OCI-LY1 (cell line): ENCODE data around the gene MAP1LC3A.

Source experiments
- H2AFZ ChIP-seq: fragments of 200-600 bp; sonication (generic), shearing (Covaris generic); 2 replicates; pipeline ENCODE4 v1.6.0; 2014; ENCODE audit warnings: antibody characterized with exemption, mild to moderate bottlenecking, low read length
- H3F3A ChIP-seq: fragments of 200-600 bp; sonication (generic), shearing (Covaris generic); 2 replicates; pipeline ENCODE4 v1.6.0; 2014; ENCODE audit warnings: mild to moderate bottlenecking, antibody characterized with exemption, low read length, moderate library complexity; ENCODE audit not compliant: insufficient read depth
- H3K27ac ChIP-seq: fragments of 200-600 bp; sonication (generic); 2 replicates; pipeline ENCODE4 v1.5.1; 2014; ENCODE audit warnings: low read length, mixed run types, mild to moderate bottlenecking, low read depth; ENCODE audit not compliant: poor library complexity, severe bottlenecking
- H3K27me3 ChIP-seq: fragments of 200-600 bp; sonication (generic); 2 replicates; pipeline ENCODE4 v1.6.0; 2014; ENCODE audit warnings: antibody characterized with exemption, mild to moderate bottlenecking, low read length, moderate library complexity; ENCODE audit not compliant: insufficient read depth
- H3K36me3 ChIP-seq: fragments of 200-600 bp; sonication (generic); 2 replicates; pipeline ENCODE4 v1.6.1; 2014; ENCODE audit warnings: mild to moderate bottlenecking, antibody characterized with exemption, low read length, moderate library complexity, mixed read lengths; ENCODE audit not compliant: insufficient read depth
- H3K4me1 ChIP-seq: fragments of 200-600 bp; sonication (generic); 2 replicates; pipeline ENCODE4 v1.5.1; 2014; ENCODE audit warnings: mild to moderate bottlenecking, low read length, moderate library complexity; ENCODE audit not compliant: insufficient read depth, severe bottlenecking
- H3K4me2 ChIP-seq: fragments of 200-600 bp; sonication (generic), shearing (Covaris generic); 2 replicates; pipeline ENCODE4 v1.6.1; 2014; ENCODE audit warnings: low read length
- H3K4me3 ChIP-seq: fragments of 200-600 bp; sonication (generic); 2 replicates; pipeline ENCODE4 v1.5.1; 2014; ENCODE audit warnings: low read length, low read depth, mild to moderate bottlenecking, mixed read lengths; ENCODE audit not compliant: poor library complexity, severe bottlenecking
- H3K79me2 ChIP-seq: fragments of 200-600 bp; shearing (Covaris generic); 2 replicates; pipeline ENCODE4 v1.6.1; 2016; ENCODE audit warnings: mixed run types, low read length, mixed read lengths; ENCODE audit not compliant: insufficient read depth
- H3K9ac ChIP-seq: fragments of 200-600 bp; sonication (generic), shearing (Covaris generic); 2 replicates; pipeline ENCODE4 v1.6.1; 2014; ENCODE audit warnings: mild to moderate bottlenecking, low read length, mixed read lengths
- H3K9me2 ChIP-seq: fragments of 200-600 bp; sonication (generic), shearing (Covaris generic); 2 replicates; pipeline ENCODE4 v1.6.1; 2014; ENCODE audit warnings: low read depth, mild to moderate bottlenecking, low read length, mixed read lengths
- H3K9me3 ChIP-seq: fragments of 200-600 bp; shearing (Covaris generic); 2 replicates; pipeline ENCODE4 v1.6.1; 2014; ENCODE audit warnings: low read length, mixed read lengths
- H4K20me1 ChIP-seq: fragments of 200-600 bp; sonication (generic), shearing (Covaris generic); 2 replicates; pipeline ENCODE4 v1.6.0; 2016; ENCODE audit warnings: mild to moderate bottlenecking, low read length; ENCODE audit not compliant: insufficient read depth
- CTCF ChIP-seq: fragments of 200-600 bp; sonication (generic), shearing (Covaris generic); IDR thresholded peaks from 2 replicates; pipeline ENCODE4 v1.5.1; 2017; ENCODE audit warnings: mild to moderate bottlenecking, antibody characterized with exemption, low read length, moderate library complexity, mixed read lengths
- EZH2 ChIP-seq: fragments of 200-600 bp; sonication (generic), shearing (Covaris generic); IDR thresholded peaks from 2 replicates; pipeline ENCODE4 v1.8.0; 2017; ENCODE audit warnings: borderline replicate concordance, mixed run types, mild to moderate bottlenecking, antibody characterized with exemption, low read length, moderate library complexity, mixed read lengths

MAP1LC3A gene

DNA sequence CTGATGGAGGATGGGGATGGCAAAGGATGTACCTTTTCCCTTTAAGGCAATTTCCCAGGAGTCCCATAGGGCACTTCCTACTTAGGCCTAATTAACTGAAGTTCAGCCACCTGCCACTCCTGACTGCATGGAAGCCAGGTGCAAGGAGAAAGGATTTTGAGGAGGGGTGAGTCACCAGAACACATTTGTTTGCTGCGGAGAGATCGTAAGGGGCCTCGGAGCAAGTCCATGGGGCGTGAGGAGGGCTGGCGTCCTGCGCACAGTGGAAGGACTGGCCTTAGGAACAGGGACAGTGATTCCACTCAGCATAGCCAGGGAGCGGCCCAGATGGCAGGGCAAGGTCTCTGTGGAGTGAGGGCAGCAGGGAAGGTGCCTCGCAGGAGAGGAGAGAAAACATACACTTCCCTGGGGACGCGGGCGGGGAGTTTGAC, 11.8 kb upstream of the MAP1LC3A start:
- no peaks in the 10 kb centered on the region for H3K9me3 ChIP-seq
- H3K9ac ChIP-seq: no peak overlapping the region
- no peak for TF ChIP-seq CTCF
- TF ChIP-seq EZH2: no peak
- H3F3A ChIP-seq: no peaks in the 10 kb centered on the region
- H3K4me2 ChIP-seq: no peak overlapping the region
- no peak overlapping the region for H2AFZ ChIP-seq
- no peak overlapping the region for H3K4me3 ChIP-seq
- 0 out of 2 replicates have a peak, but pooled peaks cover 7% of the 10 kb centered on the region for H3K36me3 ChIP-seq
- H3K27me3 ChIP-seq: no peaks in the 10 kb centered on the region; the same call in 1 of the 2 replicates
- no peaks in the 10 kb centered on the region for H4K20me1 ChIP-seq
- no peaks in the 10 kb centered on the region for H3K9me2 ChIP-seq
- H3K4me1 ChIP-seq: no peaks in the 10 kb centered on the region
- H3K27ac ChIP-seq: no peak overlapping the region
- H3K79me2 ChIP-seq: no peaks in the 10 kb centered on the region

DNA sequence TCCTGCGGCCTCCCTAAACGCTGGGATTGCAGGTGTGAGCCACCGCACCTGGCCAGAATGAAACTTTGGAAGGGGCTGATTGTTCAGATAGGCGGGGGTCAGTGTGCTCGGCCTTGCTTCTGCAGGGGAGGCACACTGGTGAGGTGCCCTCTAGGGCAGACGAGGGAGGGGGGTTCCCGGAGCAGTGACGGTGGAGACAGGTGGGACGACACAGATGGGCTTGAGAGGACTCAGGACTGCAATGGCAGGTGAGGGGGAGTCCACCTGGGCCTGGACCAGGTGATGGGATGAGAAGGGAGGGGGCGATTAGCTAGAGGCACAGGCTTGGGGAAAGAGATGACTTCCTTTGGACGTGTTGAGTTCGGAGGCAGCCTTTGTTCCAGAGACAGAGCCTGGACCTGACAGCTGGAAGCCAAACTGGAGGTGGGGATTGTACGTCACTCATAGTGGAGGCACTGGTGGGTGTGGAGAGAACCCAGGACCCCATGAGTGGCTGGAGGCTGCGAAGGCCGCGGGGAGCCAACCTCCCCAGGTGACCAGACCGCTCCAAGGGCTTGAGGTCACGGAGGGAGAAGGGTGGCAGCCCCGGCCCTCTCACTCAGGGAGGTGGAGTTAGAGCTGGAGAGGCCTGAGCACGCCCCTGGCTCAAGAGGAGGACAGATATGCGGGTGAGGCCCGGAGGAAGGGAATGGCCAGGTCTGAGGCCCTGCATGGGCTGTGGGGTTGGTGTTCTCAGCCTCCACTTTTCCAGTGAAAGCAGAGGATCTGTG, 10.5 kb upstream of the MAP1LC3A start:
- Histone ChIP-seq H4K20me1 (no peaks in the 10 kb centered on the region), H3K36me3 (no peaks in the 10 kb centered on the region), H3K4me2 (no peak overlapping the region), H3K27ac (no peak overlapping the region), H3K4me1 (no peaks in the 10 kb centered on the region), H3K4me3 (no peak overlapping the region), H3F3A (no peaks in the 10 kb centered on the region), H3K9ac (no peak overlapping the region), H3K79me2 (no peaks in the 10 kb centered on the region), H3K27me3 (no peaks in the 10 kb centered on the region; the same call in 1 of the 2 replicates), H3K9me2 (no peaks in the 10 kb centered on the region), H2AFZ (no peak overlapping the region), H3K9me3 (no peaks in the 10 kb centered on the region)
- no peak for TF ChIP-seq CTCF
- TF ChIP-seq EZH2: no peak

- Histone ChIP-seq H3K4me1 (no peaks in the 10 kb centered on the region), H3K9me3 (no peaks in the 10 kb centered on the region), H3K79me2 (no peaks in the 10 kb centered on the region), H3K27ac (no peak overlapping the region), H3K36me3 (no peaks in the 10 kb centered on the region), H3K4me3 (no peak overlapping the region), H3K9me2 (no peaks in the 10 kb centered on the region), H3K4me2 (no peak overlapping the region), H3K9ac (no peak overlapping the region), H2AFZ (no peak overlapping the region), H3F3A (no peaks in the 10 kb centered on the region), H4K20me1 (no peaks in the 10 kb centered on the region), H3K27me3 (no peaks in the 10 kb centered on the region; the same call in 1 of the 2 replicates)
- TF ChIP-seq CTCF: no peak
- TF ChIP-seq EZH2: no peak
These were observed 9.1 kb upstream of the MAP1LC3A start for GRCh38 chr20:34549291-34549928.
